HEK293 (cell line): ENCODE measurements around the gene TET1.

Experiments used
- CTCF ChIA-PET: fragments of 350-600 bp; formaldehyde crosslinking; extraction: SDS; loops from one replicate; lab custom pipeline; 2021; ENCODE audit warnings: antibody characterized with exemption; lab: Yijun Ruan, JAX
- POLR2A ChIA-PET: fragments of 300-600 bp; formaldehyde crosslinking; extraction: SDS; loops from one replicate; lab custom pipeline; 2020; ENCODE audit warnings: antibody characterized with exemption, inconsistent platforms; lab: Yijun Ruan, JAX
- H3K27ac ChIP-seq: fragments of 200-500 bp; sonication (Bioruptor generic); 2 replicates; pipeline ENCODE4 v1.5.1; 2014; ENCODE audit warnings: low read depth, low read length, control low read depth, inconsistent platforms; ENCODE audit errors: extremely low read depth
- H3K36me3 ChIP-seq, 2 experiments: fragments of 200-500 bp in 1 of 2; sonication (Bioruptor generic) in 1 of 2; 1 replicate in 1 of 2; 2 replicates in 1 of 2; pipeline ENCODE4 v1.5.1; 2014 to 2017; ENCODE audit warnings: inconsistent platforms in 2 of 2, low read length in 2 of 2; ENCODE audit not compliant: control insufficient read depth in 2 of 2, insufficient read depth in 1 of 2
- H3K4me1 ChIP-seq: fragments of 200-500 bp; sonication (Bioruptor generic); 2 replicates; pipeline ENCODE4 v1.5.1; 2014; ENCODE audit warnings: mild to moderate bottlenecking, low read length, inconsistent platforms; ENCODE audit not compliant: control insufficient read depth, insufficient read depth
- H3K4me3 ChIP-seq: 2 replicates; pipeline ENCODE4 v1.5.1; 2011; ENCODE audit warnings: low read depth, mild to moderate bottlenecking, control low read depth, low read length, moderate library complexity
- H3K9me3 ChIP-seq: fragments of 200-500 bp; sonication (Bioruptor generic); 2 replicates; pipeline ENCODE4 v1.5.1; 2014; ENCODE audit warnings: low read depth, low read length, inconsistent platforms; ENCODE audit not compliant: control insufficient read depth, insufficient read depth
- GLIS1 ChIP-seq: fragments of 450-650 bp; formaldehyde crosslinking; IDR thresholded peaks from 2 replicates; pipeline ENCODE4 v1.5.1; 2016; ENCODE audit warnings: missing biosample characterization, missing genetic modification characterization
- HOXD13 ChIP-seq: sonication (generic); formaldehyde crosslinking; IDR thresholded peaks from 2 replicates; pipeline ENCODE4 v1.8.0; 2022; ENCODE audit warnings: missing genetic modification reagents, borderline replicate concordance
- KLF16 ChIP-seq: fragments of 450-650 bp; formaldehyde crosslinking; IDR thresholded peaks from 2 replicates; pipeline ENCODE4 v1.5.1; 2017; ENCODE audit warnings: missing biosample characterization, missing genetic modification characterization
- PRDM6 ChIP-seq: fragments of 450-650 bp; formaldehyde crosslinking; IDR thresholded peaks from 2 replicates; pipeline ENCODE4 v1.5.1; 2017; ENCODE audit warnings: missing biosample characterization, missing genetic modification characterization
- REPIN1 ChIP-seq: fragments of 450-650 bp; formaldehyde crosslinking; IDR thresholded peaks from 2 replicates; pipeline ENCODE4 v1.5.1; 2017; ENCODE audit warnings: missing biosample characterization, missing genetic modification characterization, low read depth
- SCRT1 ChIP-seq: fragments of 450-650 bp; formaldehyde crosslinking; IDR thresholded peaks from 2 replicates; pipeline ENCODE4 v1.5.1; 2016; ENCODE audit warnings: missing biosample characterization, missing genetic modification characterization, borderline replicate concordance
- SP2 ChIP-seq: fragments of 450-650 bp; formaldehyde crosslinking; IDR thresholded peaks from 2 replicates; pipeline ENCODE4 v1.5.1; 2016; ENCODE audit warnings: missing biosample characterization, missing genetic modification characterization
- ZBTB10 ChIP-seq: fragments of 450-650 bp; formaldehyde crosslinking; IDR thresholded peaks from 2 replicates; pipeline ENCODE4 v1.5.1; 2016; ENCODE audit warnings: missing biosample characterization, missing genetic modification characterization
- ZNF23 ChIP-seq: fragments of 450-650 bp; formaldehyde crosslinking; IDR thresholded peaks from 2 replicates; pipeline ENCODE4 v1.5.1; 2016; ENCODE audit warnings: missing biosample characterization, missing genetic modification characterization, borderline replicate concordance
- ZNF423 ChIP-seq: fragments of 450-650 bp; formaldehyde crosslinking; IDR thresholded peaks from 2 replicates; pipeline ENCODE4 v1.5.1; 2016; ENCODE audit warnings: missing biosample characterization, missing genetic modification characterization
- ZNF596 ChIP-seq: fragments of 450-650 bp; IDR thresholded peaks from 2 replicates; pipeline ENCODE4 v1.5.0; 2018; ENCODE audit warnings: missing biosample characterization, mild to moderate bottlenecking, missing genetic modification characterization, moderate library complexity
- ZNF600 ChIP-seq: fragments of 450-650 bp; formaldehyde crosslinking; IDR thresholded peaks from 2 replicates; pipeline ENCODE4 v1.5.1; 2016; ENCODE audit warnings: missing biosample characterization, missing genetic modification characterization
- ZNF654 ChIP-seq: fragments of 450-650 bp; formaldehyde crosslinking; IDR thresholded peaks from 2 replicates; pipeline ENCODE4 v1.5.1; 2016; ENCODE audit warnings: low read depth, missing biosample characterization, missing genetic modification characterization
- ZNF660 ChIP-seq: fragments of 450-650 bp; IDR thresholded peaks from 2 replicates; pipeline ENCODE4 v1.5.1; 2018; ENCODE audit warnings: missing biosample characterization, mild to moderate bottlenecking, missing genetic modification characterization
- ZNF777 ChIP-seq: fragments of 450-650 bp; formaldehyde crosslinking; IDR thresholded peaks from 2 replicates; pipeline ENCODE4 v1.5.1; 2017; ENCODE audit warnings: missing biosample characterization, missing genetic modification characterization, borderline replicate concordance
- ZNF843 ChIP-seq: fragments of 450-650 bp; formaldehyde crosslinking; IDR thresholded peaks from 2 replicates; pipeline ENCODE4 v1.5.1; 2016; ENCODE audit warnings: missing biosample characterization, missing genetic modification characterization
- ZSCAN16 ChIP-seq: fragments of 450-650 bp; formaldehyde crosslinking; IDR thresholded peaks from 2 replicates; pipeline ENCODE4 v1.5.1; 2016; ENCODE audit warnings: missing biosample characterization, missing genetic modification characterization
- TF ChIP-seq, protein P1 (sequence below): fragments of 450-650 bp; formaldehyde crosslinking; conservative IDR thresholded peaks from 2 replicates; pipeline ENCODE4 v1.5.1; 2016; ENCODE audit warnings: low read depth, missing biosample characterization, missing genetic modification characterization
- TF ChIP-seq, protein P2 (sequence below): fragments of 450-650 bp; formaldehyde crosslinking; IDR thresholded peaks from 2 replicates; pipeline ENCODE4 v1.5.1; 2016; ENCODE audit warnings: missing biosample characterization, missing genetic modification characterization
- TF ChIP-seq, protein P3 (sequence below): fragments of 450-650 bp; formaldehyde crosslinking; IDR thresholded peaks from 2 replicates; pipeline ENCODE4 v1.5.1; 2016; ENCODE audit warnings: missing biosample characterization, missing genetic modification characterization

The TET1 gene

DNA sequence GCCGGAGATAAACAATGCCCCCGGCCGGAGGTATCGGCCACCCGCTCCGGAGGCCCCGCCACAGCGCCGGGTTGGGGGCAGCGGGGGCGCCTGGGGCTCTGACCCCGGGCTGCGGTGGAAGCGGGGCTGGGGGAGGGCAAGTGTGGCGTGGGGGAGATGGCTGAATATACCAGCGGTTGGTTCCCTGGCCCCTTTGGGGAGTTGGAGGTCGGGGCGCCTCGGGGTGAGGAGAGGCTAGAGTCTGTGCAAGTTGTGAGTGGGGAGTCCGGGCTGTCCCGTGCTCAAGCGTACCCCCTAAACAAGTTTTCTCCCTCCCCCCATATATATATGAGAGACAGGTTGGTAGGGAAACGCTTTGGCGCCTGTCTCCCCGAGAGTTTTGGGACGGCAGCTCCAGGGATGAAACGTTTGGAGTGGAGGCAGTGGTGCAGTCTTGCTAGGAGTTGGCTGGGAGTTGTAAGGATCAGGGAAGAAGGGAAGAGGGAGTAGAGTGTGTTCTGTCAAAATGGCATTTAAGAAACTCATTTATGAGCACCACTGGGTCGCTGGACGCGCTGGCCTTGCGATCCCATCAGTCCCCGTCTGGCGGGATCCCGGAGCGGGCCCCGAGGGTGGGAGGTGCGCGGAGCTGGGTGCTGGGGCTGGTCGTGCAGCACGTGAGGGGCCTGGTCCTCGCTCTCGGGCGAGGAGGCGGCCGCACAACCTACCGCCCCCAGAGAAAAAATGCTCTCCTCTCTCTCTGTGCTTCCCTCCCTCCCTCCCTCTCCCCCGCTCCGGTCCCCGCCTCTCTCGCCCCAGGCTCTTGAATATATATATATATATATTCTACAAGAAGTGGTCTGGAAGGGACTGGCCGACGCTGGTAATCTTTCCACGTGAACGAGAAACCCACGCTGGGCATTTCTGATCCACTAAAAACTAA is 1.1 kb downstream of the TET1 start (continued):
- TF ChIP-seq, protein P1, sequence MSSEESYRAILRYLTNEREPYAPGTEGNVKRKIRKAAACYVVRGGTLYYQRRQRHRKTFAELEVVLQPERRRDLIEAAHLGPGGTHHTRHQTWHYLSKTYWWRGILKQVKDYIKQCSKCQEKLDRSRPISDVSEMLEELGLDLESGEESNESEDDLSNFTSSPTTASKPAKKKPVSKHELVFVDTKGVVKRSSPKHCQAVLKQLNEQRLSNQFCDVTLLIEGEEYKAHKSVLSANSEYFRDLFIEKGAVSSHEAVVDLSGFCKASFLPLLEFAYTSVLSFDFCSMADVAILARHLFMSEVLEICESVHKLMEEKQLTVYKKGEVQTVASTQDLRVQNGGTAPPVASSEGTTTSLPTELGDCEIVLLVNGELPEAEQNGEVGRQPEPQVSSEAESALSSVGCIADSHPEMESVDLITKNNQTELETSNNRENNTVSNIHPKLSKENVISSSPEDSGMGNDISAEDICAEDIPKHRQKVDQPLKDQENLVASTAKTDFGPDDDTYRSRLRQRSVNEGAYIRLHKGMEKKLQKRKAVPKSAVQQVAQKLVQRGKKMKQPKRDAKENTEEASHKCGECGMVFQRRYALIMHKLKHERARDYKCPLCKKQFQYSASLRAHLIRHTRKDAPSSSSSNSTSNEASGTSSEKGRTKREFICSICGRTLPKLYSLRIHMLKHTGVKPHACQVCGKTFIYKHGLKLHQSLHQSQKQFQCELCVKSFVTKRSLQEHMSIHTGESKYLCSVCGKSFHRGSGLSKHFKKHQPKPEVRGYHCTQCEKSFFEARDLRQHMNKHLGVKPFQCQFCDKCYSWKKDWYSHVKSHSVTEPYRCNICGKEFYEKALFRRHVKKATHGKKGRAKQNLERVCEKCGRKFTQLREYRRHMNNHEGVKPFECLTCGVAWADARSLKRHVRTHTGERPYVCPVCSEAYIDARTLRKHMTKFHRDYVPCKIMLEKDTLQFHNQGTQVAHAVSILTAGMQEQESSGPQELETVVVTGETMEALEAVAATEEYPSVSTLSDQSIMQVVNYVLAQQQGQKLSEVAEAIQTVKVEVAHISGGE = no peak
- TF ChIP-seq KLF16 = no peak
- TF ChIP-seq ZNF660 (tag by site-specific recombination) = no peak
- no peak for TF ChIP-seq ZNF23 (tag by site-specific recombination)
- peak; percentile 94 for TF ChIP-seq ZNF423
- TF ChIP-seq HOXD13 (CRISPR knock-in tag) = no peak
- TF ChIP-seq ZNF777 (tag by site-specific recombination) = peak; percentile 76
- peak; percentile 78 for TF ChIP-seq ZNF596 (tag by site-specific recombination)
- no peak for TF ChIP-seq SCRT1
- TF ChIP-seq, protein P2, sequence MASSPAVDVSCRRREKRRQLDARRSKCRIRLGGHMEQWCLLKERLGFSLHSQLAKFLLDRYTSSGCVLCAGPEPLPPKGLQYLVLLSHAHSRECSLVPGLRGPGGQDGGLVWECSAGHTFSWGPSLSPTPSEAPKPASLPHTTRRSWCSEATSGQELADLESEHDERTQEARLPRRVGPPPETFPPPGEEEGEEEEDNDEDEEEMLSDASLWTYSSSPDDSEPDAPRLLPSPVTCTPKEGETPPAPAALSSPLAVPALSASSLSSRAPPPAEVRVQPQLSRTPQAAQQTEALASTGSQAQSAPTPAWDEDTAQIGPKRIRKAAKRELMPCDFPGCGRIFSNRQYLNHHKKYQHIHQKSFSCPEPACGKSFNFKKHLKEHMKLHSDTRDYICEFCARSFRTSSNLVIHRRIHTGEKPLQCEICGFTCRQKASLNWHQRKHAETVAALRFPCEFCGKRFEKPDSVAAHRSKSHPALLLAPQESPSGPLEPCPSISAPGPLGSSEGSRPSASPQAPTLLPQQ (tag by site-specific recombination) = peak; percentile 23
- TF ChIP-seq PRDM6 (tag by site-specific recombination) = no peak
- TF ChIP-seq REPIN1 = no peak
- peak; percentile 52 for TF ChIP-seq SP2 (tag by site-specific recombination)
- TF ChIP-seq GLIS1 (tag by site-specific recombination) = no peak

GRCh38 chr10:68561865-68562649 is 1.9 kb downstream of the TET1 start:
- Histone ChIP-seq H3K4me3 (peak overlapping the region; percentile 85), H3K27ac (peak overlapping the region; percentile 72), H3K36me3 (no peaks in the 10 kb centered on the region), H3K4me1 (peaks cover 5% of the 10 kb centered on the region), H3K9me3 (no peaks in the 10 kb centered on the region)
- CTCF ChIA-PET = interaction anchor here (4.2 kb wide), 1 partner anchor 12 kb away, joined by 24 read pairs; no protein-coding TSS in a partner anchor
- POLR2A ChIA-PET = interaction anchor here (0.6 to 1.3 kb wide), 4 partner anchors 11 to 186 kb away, joined by 3 to 12 read pairs (median 5); no protein-coding TSS in a partner anchor
- TF ChIP-seq ZBTB10 (tag by site-specific recombination) (peak; percentile 65; the same call in 1 of the 2 replicates), ZNF600 (tag by site-specific recombination) (no peak; the same call in 1 of the 2 replicates), ZNF654 (tag by site-specific recombination) (no peak), ZNF843 (tag by site-specific recombination) (no peak), ZSCAN16 (tag by site-specific recombination) (no peak)
- TF ChIP-seq, protein P3, sequence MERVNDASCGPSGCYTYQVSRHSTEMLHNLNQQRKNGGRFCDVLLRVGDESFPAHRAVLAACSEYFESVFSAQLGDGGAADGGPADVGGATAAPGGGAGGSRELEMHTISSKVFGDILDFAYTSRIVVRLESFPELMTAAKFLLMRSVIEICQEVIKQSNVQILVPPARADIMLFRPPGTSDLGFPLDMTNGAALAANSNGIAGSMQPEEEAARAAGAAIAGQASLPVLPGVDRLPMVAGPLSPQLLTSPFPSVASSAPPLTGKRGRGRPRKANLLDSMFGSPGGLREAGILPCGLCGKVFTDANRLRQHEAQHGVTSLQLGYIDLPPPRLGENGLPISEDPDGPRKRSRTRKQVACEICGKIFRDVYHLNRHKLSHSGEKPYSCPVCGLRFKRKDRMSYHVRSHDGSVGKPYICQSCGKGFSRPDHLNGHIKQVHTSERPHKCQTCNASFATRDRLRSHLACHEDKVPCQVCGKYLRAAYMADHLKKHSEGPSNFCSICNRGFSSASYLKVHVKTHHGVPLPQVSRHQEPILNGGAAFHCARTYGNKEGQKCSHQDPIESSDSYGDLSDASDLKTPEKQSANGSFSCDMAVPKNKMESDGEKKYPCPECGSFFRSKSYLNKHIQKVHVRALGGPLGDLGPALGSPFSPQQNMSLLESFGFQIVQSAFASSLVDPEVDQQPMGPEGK (tag by site-specific recombination) = peak; percentile 32
